Lower leg skin (tissue), 4 donors: ENCODE data around the gene MFGE8. TPM values are rescaled to one million over a fixed set of nuclear protein-coding genes. Genes with fewer than 3 reads are reported as not detected.

Experiments used
- DNase-seq, 2 donors: peaks; one replicate each; pipeline ENCODE4 v3.0.0-alpha.2; 2019; ENCODE audit warnings: low spot score in 2 of 2
- H3K4me3 ChIP-seq: fragments of 200-600 bp; sonication (generic); 2 replicates; pipeline ENCODE4 v1.5.1; 2017; ENCODE audit warnings: mild to moderate bottlenecking, low read depth; ENCODE audit not compliant: poor library complexity, severe bottlenecking
- CTCF ChIP-seq, 3 donors: fragments of 450-650 bp; IDR thresholded peaks; one replicate each; pipeline ENCODE4 v1.5.1; 2016; ENCODE audit warnings: antibody characterized with exemption in 3 of 3, mild to moderate bottlenecking in 3 of 3, moderate library complexity in 2 of 3
- POLR2A ChIP-seq, 2 donors: fragments of 450-650 bp; IDR thresholded peaks; one replicate each; pipeline ENCODE4 v1.6.1; 2016 to 2017; ENCODE audit warnings: antibody characterized with exemption in 2 of 2, mild to moderate bottlenecking in 1 of 2, moderate library complexity in 1 of 2
- WGBS, 2 donors: methylation state at CpG; one replicate each; pipeline ENCODE4 v1.1.5; 2018; 5-methylcytosine and 5-hydroxymethylcytosine counted together
- intact Hi-C: fragments of 100-400 bp; cut with DNase I; formaldehyde crosslinking; loops from one replicate; pipeline ENCODE4 v1.15.0; 2023; ENCODE audit warnings: low total_unique reads
- total RNA-seq, 4 donors: library from RNA; depleted of rRNA; stranded (reverse); fragments of >200 nt; gene quantifications; one replicate each; pipeline ENCODE4 v1.1.0, GENCODE V29; 2016

Gene MFGE8, protein sequence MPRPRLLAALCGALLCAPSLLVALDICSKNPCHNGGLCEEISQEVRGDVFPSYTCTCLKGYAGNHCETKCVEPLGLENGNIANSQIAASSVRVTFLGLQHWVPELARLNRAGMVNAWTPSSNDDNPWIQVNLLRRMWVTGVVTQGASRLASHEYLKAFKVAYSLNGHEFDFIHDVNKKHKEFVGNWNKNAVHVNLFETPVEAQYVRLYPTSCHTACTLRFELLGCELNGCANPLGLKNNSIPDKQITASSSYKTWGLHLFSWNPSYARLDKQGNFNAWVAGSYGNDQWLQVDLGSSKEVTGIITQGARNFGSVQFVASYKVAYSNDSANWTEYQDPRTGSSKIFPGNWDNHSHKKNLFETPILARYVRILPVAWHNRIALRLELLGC
- total RNA-seq, result 100 to 1,000 TPM; 109 to 237 (median 139) TPM

DNA sequence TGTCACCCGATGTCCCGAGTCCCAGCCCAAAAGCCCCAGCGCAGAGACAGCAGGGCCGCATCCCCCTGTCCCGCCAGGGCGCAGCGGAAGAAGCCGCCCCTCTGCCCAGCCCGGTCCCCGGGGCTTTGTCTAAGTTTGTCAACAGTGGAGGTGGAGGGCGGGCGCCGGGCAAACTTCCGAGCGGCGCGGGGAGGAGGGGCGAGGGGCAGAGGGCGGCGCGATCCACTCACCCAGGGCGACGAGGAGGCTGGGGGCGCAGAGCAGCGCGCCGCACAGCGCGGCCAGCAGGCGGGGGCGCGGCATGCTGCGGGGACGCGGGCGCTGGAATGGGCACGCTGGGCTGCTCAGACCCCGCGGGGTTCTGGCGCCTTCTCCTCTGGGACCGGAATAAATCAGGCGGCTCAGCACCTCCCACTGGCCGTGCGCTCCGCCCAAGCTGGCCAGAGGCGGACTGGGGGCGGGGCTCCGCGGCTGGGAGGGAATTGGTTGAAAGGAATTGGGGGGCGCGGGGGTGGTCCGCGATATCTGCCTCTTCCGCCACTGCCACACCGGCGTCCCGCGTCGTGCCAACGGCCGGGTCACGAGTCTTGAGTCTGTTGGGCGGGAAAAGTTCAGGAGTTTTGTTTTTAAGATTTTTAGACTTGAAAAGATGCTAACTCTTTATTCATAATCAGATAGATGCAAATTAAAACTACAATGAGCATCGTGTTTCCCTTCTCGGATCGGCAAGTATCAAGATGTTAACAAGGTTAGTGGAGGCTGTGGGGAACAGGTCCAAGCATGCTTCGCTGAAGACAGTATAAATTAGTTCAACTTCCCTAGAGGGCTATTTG is at the start of gene MFGE8:
TSS of gene MFGE8 (minus strand) at position 363 of the 833 bp plus-strand sequence. CDS start at position 303, 60 bp downstream.
- TF ChIP-seq POLR2A (IDR thresholded peaks at IDR 0.05) (no peak), CTCF (IDR thresholded peaks at IDR 0.05) (no peak)
- WGBS, 2 donors, result 0 to 1% methylated on average over 26 to 41 of the region's 67 CpGs
- peak; percentile 71 to 96 for DNase-seq
- H3K4me3 ChIP-seq, result peak within 1 kb of the TSS; percentile 48
- intact Hi-C loops, result no loop called here

- TF ChIP-seq CTCF (IDR thresholded peaks at IDR 0.05), result no peak
- TF ChIP-seq POLR2A (IDR thresholded peaks at IDR 0.05), result no peak
- WGBS, 2 donors, result 84 to 85% methylated on average over 3 of the region's 3 CpGs
- intact Hi-C loops, result no loop called here
- no peak for DNase-seq
- no peak overlapping the region for H3K4me3 ChIP-seq
These were observed 46.3 kb upstream of the MFGE8 start for GRCh38 chr15:88959445-88959844.

GRCh38 chr15:88956906-88957305 is 43.7 kb upstream of the MFGE8 start:
- WGBS, 2 donors, result 75 to 87% methylated on average over 1 of the region's 1 CpG
- no peak overlapping the region for H3K4me3 ChIP-seq
- DNase-seq, result no peak
- intact Hi-C loops, result no loop called here
- no peak for TF ChIP-seq POLR2A (IDR thresholded peaks at IDR 0.05)
- no peak for TF ChIP-seq CTCF (IDR thresholded peaks at IDR 0.05)

DNA sequence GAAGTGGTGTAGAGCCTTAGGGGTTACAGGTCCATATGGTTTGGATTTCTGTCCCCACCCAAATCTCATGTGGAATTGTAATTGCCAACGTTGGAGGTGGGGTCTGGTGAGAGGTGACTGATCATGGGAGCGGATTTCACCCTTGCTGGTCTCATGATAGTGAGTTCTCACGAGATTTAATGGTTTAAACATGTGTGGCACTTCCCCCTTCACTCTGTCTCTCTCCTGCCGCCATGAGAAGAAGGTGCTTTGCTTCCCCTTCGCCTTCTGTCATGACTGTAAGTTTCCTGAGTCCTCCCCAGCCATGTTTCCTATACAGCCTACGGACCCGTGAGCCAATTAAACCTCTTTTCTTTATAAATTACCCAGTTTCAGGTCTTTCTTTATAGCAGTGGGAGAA is 43.1 kb upstream of the MFGE8 start:
- 80 to 84% methylated on average over 7 of the region's 7 CpGs for WGBS, 2 donors
- H3K4me3 ChIP-seq, result no peak overlapping the region
- DNase-seq, result no peak
- no peak for TF ChIP-seq POLR2A (IDR thresholded peaks at IDR 0.05)
- TF ChIP-seq CTCF (IDR thresholded peaks at IDR 0.05), result no peak
- intact Hi-C loops, result no loop called here

DNA sequence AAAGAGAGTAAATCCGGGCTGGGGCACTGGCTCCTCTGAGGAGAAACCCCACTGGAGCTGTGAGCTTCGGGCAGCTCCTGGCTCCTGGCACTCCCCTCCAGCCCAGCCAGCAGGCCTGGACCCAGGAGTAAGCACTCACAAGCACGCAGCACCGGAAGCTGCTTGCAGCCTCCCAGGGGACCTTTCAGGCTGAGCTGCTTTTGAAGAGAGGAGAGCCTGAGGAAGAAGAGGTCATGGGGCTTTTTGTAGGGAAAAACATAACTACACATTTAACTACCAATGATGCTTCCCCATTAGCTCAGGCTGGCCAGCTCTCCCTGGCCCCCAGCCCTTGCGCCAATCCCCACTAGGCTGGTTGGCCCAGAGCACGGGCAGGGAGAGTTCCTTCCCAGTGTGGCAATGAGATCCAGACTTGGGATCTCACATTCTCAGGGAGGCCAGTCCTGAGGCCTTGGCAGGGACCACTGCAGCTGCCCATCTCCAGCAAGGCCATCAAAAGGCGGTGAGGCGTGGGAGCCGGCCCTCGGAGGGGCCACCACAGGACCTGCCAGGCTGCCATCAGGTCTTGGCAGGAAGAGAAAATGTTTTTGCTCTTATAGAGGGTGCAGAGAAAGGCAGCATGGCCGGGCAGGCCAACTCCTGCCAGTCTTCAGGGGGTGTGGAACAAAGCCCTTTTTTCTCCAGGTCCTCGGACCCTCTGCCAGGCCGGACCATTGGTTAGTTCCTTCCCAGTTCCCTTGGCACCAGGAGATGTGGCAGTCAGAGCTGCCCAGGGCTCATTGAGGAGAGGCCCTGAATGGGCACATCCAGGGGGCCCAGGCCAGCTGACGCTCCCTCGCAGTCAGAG is 41.5 kb upstream of the MFGE8 start:
- no peak overlapping the region for H3K4me3 ChIP-seq
- DNase-seq, result no peak
- 80 to 87% methylated on average over 15 of the region's 15 CpGs for WGBS, 2 donors
- no peak for TF ChIP-seq CTCF (IDR thresholded peaks at IDR 0.05)
- TF ChIP-seq POLR2A (IDR thresholded peaks at IDR 0.05), result no peak
- intact Hi-C loops, result no loop called here
